ENCODE measurements around the gene POU2F1. TPM values are rescaled to one million over a fixed set of nuclear protein-coding genes. Genes with fewer than 3 reads are reported as not detected.

The POU2F1 gene
- polyA plus RNA-seq, 2 of the 4 experiments (the other 2 are of a cell fraction): 2.9 to 9.4 TPM

DNA sequence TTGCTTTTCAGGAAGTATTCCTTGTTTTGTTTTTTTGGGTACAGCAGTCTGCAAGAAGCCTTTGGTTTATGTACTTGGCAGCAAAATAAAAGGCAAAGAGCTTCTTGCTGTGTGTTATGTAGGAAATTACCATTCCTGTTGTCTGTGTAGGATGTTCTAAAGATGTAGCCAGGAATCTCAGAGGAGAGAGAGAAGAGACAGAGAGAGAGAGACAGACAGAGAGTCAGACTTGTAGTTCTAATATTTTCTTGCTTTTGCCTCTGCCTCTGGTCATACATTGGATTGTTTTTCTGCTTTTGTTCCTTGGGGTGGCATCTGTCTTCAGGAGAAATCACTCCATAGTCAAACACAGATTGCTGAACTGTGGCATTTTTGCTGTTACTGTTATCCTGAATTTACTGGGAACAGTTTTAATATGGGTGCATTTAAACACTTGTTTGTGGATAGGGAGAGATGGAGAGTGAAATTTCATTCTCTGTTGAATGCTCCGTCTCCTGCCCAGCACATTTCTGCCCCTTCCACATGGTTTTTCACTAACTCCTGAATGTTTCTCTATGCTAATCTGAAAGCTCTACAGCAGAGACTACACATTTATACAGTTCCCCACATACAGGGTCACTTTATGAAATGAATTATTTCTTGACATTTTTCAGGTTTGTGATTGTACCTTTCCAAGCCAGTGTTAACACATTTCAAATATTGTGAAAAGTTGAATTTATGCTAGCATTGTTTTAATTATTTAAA lies 49.8 kb downstream of the POU2F1 start:
- DNase-seq (ENCODE audit: low read depth in 1 of 2, low spot score in 1 of 2) (no peak), FAIRE-seq (no peak), ATAC-seq (0 out of 6 replicates have a peak, but pooled peaks of 1 of the 2 experiments have one; percentile 30)
- H3K4me2 ChIP-seq: no peak overlapping the region
- H3K9me3 ChIP-seq: no peaks in the 10 kb centered on the region
- H3K27ac ChIP-seq: no peak overlapping the region
- no peak overlapping the region for H3K4me3 ChIP-seq
- POLR2A ChIA-PET: no interaction called here
- TF ChIP-seq, protein P1, sequence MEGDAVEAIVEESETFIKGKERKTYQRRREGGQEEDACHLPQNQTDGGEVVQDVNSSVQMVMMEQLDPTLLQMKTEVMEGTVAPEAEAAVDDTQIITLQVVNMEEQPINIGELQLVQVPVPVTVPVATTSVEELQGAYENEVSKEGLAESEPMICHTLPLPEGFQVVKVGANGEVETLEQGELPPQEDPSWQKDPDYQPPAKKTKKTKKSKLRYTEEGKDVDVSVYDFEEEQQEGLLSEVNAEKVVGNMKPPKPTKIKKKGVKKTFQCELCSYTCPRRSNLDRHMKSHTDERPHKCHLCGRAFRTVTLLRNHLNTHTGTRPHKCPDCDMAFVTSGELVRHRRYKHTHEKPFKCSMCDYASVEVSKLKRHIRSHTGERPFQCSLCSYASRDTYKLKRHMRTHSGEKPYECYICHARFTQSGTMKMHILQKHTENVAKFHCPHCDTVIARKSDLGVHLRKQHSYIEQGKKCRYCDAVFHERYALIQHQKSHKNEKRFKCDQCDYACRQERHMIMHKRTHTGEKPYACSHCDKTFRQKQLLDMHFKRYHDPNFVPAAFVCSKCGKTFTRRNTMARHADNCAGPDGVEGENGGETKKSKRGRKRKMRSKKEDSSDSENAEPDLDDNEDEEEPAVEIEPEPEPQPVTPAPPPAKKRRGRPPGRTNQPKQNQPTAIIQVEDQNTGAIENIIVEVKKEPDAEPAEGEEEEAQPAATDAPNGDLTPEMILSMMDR (IDR thresholded peaks at IDR 0.05): no peak
- TF ChIP-seq, protein P2, sequence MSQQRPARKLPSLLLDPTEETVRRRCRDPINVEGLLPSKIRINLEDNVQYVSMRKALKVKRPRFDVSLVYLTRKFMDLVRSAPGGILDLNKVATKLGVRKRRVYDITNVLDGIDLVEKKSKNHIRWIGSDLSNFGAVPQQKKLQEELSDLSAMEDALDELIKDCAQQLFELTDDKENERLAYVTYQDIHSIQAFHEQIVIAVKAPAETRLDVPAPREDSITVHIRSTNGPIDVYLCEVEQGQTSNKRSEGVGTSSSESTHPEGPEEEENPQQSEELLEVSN (IDR thresholded peaks at IDR 0.05; ENCODE audit: borderline replicate concordance, low read depth): no peak
- TF ChIP-seq RCOR1 (IDR thresholded peaks at IDR 0.05; ENCODE audit: low read depth, low read length) (no peak), HOXA7 (CRISPR knock-in tag; IDR thresholded peaks at IDR 0.05) (no peak), CEBPB (IDR thresholded peaks at IDR 0.05) (no peak), ZNF302 (CRISPR knock-in tag; IDR thresholded peaks at IDR 0.05) (no peak), ZFP36 (IDR thresholded peaks at IDR 0.05; ENCODE audit: borderline replicate concordance, partially characterized antibody) (no peak), MAFK (IDR thresholded peaks at IDR 0.05; ENCODE audit: partially characterized antibody) (no peak), RFX5 (IDR thresholded peaks at IDR 0.05) (no peak)
- TF ChIP-seq, protein P3, sequence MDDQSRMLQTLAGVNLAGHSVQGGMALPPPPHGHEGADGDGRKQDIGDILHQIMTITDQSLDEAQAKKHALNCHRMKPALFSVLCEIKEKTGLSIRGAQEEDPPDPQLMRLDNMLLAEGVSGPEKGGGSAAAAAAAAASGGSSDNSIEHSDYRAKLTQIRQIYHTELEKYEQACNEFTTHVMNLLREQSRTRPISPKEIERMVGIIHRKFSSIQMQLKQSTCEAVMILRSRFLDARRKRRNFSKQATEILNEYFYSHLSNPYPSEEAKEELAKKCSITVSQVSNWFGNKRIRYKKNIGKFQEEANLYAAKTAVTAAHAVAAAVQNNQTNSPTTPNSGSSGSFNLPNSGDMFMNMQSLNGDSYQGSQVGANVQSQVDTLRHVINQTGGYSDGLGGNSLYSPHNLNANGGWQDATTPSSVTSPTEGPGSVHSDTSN (IDR thresholded peaks at IDR 0.05): no peak
- WGBS (ENCODE audit: missing lambda C conversion rate): 97% methylated on average over 1 of the region's 1 CpG
- H3K4me1 ChIP-seq: peaks cover 5% of the 10 kb centered on the region; the same call in 1 of the 3 replicates
- CTCF ChIA-PET: interaction anchor here (0.7 to 6.5 kb wide), 4 partner anchors 131 to 1210 kb away, joined by 3 to 72 read pairs (median 26); no protein-coding TSS in a partner anchor

DNA sequence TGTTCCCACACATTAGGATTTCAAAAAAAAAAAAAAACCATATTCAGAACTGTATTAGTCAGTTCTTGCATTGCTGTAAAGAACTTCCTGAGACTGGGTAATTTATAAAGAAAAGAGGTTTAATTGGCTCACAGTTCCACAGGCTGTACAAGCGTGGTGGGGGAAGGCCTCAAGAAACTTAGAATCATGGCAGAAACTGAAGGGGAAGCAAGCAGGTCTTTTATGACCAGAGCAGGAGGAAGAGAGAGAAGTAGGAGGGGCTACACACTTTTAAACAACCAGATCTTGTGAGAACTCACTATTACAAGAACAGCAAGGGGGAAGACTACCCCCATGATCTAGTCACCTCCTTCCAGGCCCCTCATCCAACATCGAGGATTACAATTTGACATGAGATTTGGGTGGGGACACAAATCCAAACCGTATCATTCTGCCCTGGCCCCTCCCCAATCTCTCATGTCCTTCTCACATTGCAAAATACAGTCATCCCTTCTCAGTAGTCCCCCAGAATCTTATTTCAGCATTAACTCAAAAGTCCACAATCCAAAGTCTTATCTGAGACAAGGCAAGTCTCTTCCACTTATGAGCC lies 51.8 kb downstream of the POU2F1 start:
- CTCF ChIA-PET: interaction anchor here (0.7 to 1.2 kb wide), 3 partner anchors 24 to 267 kb away, joined by 3 to 4 read pairs (median 3); no protein-coding TSS in a partner anchor
- WGBS (ENCODE audit: missing lambda C conversion rate): 88% methylated on average over 3 of the region's 3 CpGs
- peaks cover 5% of the 10 kb centered on the region; the same call in 1 of the 3 replicates for H3K4me1 ChIP-seq
- POLR2A ChIA-PET: no interaction called here
- no peak for DNase-seq (ENCODE audit: low read depth in 1 of 2, low spot score in 1 of 2)
- no peak overlapping the region for H3K4me2 ChIP-seq
- H3K27ac ChIP-seq: no peak overlapping the region
- ATAC-seq: no peak
- H3K4me3 ChIP-seq: no peak overlapping the region
- no peaks in the 10 kb centered on the region for H3K9me3 ChIP-seq
- no peak for FAIRE-seq
- no peak for TF ChIP-seq GATA3 (IDR thresholded peaks at IDR 0.05; ENCODE audit: borderline replicate concordance)

DNA sequence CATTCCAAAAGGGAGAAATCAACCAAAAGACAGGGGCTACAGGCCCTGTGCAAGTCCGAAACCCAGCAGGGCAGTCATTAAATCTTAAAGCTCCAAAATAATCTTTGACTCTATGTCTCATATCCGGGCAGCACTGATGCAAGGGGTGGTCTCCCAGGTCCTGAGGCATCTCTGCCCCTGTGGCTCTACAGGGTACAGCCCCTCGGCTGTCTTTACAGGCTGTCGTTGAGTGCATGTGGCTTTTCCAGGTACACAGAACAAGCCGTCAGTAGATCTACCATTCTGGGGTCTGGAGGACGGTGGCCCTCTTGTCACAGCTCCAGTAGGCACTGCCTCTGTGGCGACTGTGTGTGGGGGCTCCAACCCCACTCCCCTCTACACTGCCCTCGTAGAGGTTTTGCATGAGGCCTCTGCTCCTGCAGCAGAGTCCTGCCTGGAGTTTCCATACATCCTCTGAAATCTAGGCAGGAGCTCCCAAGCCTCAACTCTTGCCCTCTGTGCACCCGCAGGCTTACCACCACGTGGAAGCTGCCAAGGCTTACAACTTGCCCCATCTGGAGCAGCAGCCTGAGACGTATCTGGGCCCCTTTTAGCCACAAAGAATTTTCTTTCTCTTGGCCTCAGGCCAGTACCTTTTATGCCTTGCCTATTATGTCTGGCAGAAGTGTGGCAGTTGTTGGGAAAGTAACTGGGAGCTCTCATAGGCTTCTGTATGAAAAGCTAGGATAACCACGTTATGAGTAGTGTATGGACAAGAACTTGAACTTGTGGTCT lies 52.5 kb downstream of the POU2F1 start:
- H3K27ac ChIP-seq: no peak overlapping the region
- H3K4me1 ChIP-seq: peaks cover 2% of the 10 kb centered on the region; the same call in 1 of the 3 replicates
- peak in 1 of 2 experiments; percentile 33; a peak in 2 of 6 replicates for ATAC-seq
- ChIA-PET POLR2A (no interaction called here), CTCF (interaction anchor here (0.7 to 1.6 kb wide), 4 partner anchors 68 to 267 kb away, joined by 3 to 4 read pairs (median 4); no protein-coding TSS in a partner anchor)
- 86% methylated on average over 12 of the region's 12 CpGs for WGBS (ENCODE audit: missing lambda C conversion rate)
- no peaks in the 10 kb centered on the region for H3K9me3 ChIP-seq
- no peak for FAIRE-seq
- DNase-seq (ENCODE audit: low read depth in 1 of 2, low spot score in 1 of 2): no peak
- H3K4me3 ChIP-seq: no peak overlapping the region
- H3K4me2 ChIP-seq: no peak overlapping the region
- TF ChIP-seq TP53 (CRISPR knock-in tag; IDR thresholded peaks at IDR 0.05) (no peak), HOXB13 (CRISPR knock-in tag; IDR thresholded peaks at IDR 0.05; ENCODE audit: low read depth) (no peak), FOXS1 (CRISPR knock-in tag; IDR thresholded peaks at IDR 0.05) (no peak), ZSCAN20 (CRISPR knock-in tag; IDR thresholded peaks at IDR 0.05) (no peak), ESRRA (IDR thresholded peaks at IDR 0.05; ENCODE audit: borderline replicate concordance, low read length) (no peak), CBX8 (IDR thresholded peaks at IDR 0.05) (no peak), MYC (IDR thresholded peaks at IDR 0.05; ENCODE audit: borderline replicate concordance, low read length) (no peak), MAZ (IDR thresholded peaks at IDR 0.05; ENCODE audit: borderline replicate concordance, low read depth, low read length) (no peak)
- TF ChIP-seq, protein P4, sequence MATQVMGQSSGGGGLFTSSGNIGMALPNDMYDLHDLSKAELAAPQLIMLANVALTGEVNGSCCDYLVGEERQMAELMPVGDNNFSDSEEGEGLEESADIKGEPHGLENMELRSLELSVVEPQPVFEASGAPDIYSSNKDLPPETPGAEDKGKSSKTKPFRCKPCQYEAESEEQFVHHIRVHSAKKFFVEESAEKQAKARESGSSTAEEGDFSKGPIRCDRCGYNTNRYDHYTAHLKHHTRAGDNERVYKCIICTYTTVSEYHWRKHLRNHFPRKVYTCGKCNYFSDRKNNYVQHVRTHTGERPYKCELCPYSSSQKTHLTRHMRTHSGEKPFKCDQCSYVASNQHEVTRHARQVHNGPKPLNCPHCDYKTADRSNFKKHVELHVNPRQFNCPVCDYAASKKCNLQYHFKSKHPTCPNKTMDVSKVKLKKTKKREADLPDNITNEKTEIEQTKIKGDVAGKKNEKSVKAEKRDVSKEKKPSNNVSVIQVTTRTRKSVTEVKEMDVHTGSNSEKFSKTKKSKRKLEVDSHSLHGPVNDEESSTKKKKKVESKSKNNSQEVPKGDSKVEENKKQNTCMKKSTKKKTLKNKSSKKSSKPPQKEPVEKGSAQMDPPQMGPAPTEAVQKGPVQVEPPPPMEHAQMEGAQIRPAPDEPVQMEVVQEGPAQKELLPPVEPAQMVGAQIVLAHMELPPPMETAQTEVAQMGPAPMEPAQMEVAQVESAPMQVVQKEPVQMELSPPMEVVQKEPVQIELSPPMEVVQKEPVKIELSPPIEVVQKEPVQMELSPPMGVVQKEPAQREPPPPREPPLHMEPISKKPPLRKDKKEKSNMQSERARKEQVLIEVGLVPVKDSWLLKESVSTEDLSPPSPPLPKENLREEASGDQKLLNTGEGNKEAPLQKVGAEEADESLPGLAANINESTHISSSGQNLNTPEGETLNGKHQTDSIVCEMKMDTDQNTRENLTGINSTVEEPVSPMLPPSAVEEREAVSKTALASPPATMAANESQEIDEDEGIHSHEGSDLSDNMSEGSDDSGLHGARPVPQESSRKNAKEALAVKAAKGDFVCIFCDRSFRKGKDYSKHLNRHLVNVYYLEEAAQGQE (IDR thresholded peaks at IDR 0.05): no peak
- TF ChIP-seq, protein P3 (IDR thresholded peaks at IDR 0.05): no peak
- TF ChIP-seq, protein P5, sequence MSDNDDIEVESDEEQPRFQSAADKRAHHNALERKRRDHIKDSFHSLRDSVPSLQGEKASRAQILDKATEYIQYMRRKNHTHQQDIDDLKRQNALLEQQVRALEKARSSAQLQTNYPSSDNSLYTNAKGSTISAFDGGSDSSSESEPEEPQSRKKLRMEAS (IDR thresholded peaks at IDR 0.05): no peak

Measured in A549 (cell line).